ENCODE results near the gene PROM2. TPM values are rescaled to one million over a fixed set of nuclear protein-coding genes. Genes with fewer than 3 reads are reported as not detected.
"Not testable (repeated sequence)": the region's sequence is repeated elsewhere in the genome, so short reads cannot be mapped to it uniquely, and the experiment has no call there.

Gene PROM2
- not detected for polyA plus RNA-seq

GRCh38 chr2:95274291-95275150, at the start of gene PROM2:
PROM2 (plus strand) TSS chr2:95274449; CDS start chr2:95274586, 137 bp downstream.
- Mint-ChIP-seq H3K9me3 (peaks cover 0 to 2% (median 0%) of the 10 kb centered on the region in 6 donors), H3K27me3 (ENCODE audit: low read depth in 3 of 3) (no peaks in the 10 kb centered on the region), H3K27ac (no peak within 1 kb of the TSS), H3K4me3 (no peak within 1 kb of the TSS), H3K36me3 (no peaks in the 10 kb centered on the region), H3K4me1 (no peaks in the 10 kb centered on the region)
- DNase-seq: no peak

GRCh38 chr2:95225658-95226057, 48.6 kb upstream of the PROM2 start:
- peaks cover 23 to 70% (median 46%) of the 10 kb centered on the region in 6 donors for H3K9me3 Mint-ChIP-seq
- peaks cover 0 to 7% (median 1%) of the 10 kb centered on the region in 3 donors for H3K27me3 Mint-ChIP-seq (ENCODE audit: low read depth in 3 of 3)
- peaks cover 29 to 42% (median 33%) of the 10 kb centered on the region in 3 donors for H3K36me3 Mint-ChIP-seq
- H3K4me3 Mint-ChIP-seq: no peak overlapping the region
- no peaks in the 10 kb centered on the region for H3K4me1 Mint-ChIP-seq
- H3K27ac Mint-ChIP-seq: no peak overlapping the region
- no peak for DNase-seq

- H3K27ac Mint-ChIP-seq: no peak overlapping the region
- DNase-seq: no peak
- H3K27me3 Mint-ChIP-seq (ENCODE audit: low read depth in 3 of 3): peaks cover 0 to 2% (median 1%) of the 10 kb centered on the region in 3 donors
- H3K9me3 Mint-ChIP-seq: peaks cover 13 to 51% (median 24%) of the 10 kb centered on the region in 6 donors
- peaks cover 3 to 14% (median 6%) of the 10 kb centered on the region in 3 donors for H3K36me3 Mint-ChIP-seq
- H3K4me1 Mint-ChIP-seq: no peaks in the 10 kb centered on the region
- no peak overlapping the region for H3K4me3 Mint-ChIP-seq
Observed at GRCh38 chr2:95231723-95232122, 42.5 kb upstream of the PROM2 start.

- Mint-ChIP-seq H3K4me1 (no peaks in the 10 kb centered on the region), H3K4me3 (no peak overlapping the region), H3K9me3 (peaks cover 13 to 54% (median 24%) of the 10 kb centered on the region in 6 donors), H3K27ac (no peak overlapping the region), H3K36me3 (peaks cover 0 to 14% (median 6%) of the 10 kb centered on the region in 3 donors), H3K27me3 (ENCODE audit: low read depth in 3 of 3) (peaks cover 0 to 2% (median 1%) of the 10 kb centered on the region in 3 donors)
- DNase-seq: no peak
Observed at GRCh38 chr2:95232232-95232631, 42.0 kb upstream of the PROM2 start.

GRCh38 chr2:95234286-95234785, 39.9 kb upstream of the PROM2 start:
- Mint-ChIP-seq H3K9me3 (peaks cover 16 to 57% (median 29%) of the 10 kb centered on the region in 6 donors), H3K27me3 (ENCODE audit: low read depth in 3 of 3) (peaks cover 0 to 2% (median 2%) of the 10 kb centered on the region in 3 donors), H3K4me1 (no peaks in the 10 kb centered on the region), H3K27ac (no peak overlapping the region), H3K4me3 (no peak overlapping the region), H3K36me3 (peaks cover 0 to 12% (median 4%) of the 10 kb centered on the region in 3 donors)
- DNase-seq: no peak

- Mint-ChIP-seq H3K4me1 (no peaks in the 10 kb centered on the region), H3K9me3 (peaks cover 16 to 56% (median 29%) of the 10 kb centered on the region in 6 donors)
Observed at GRCh38 chr2:95234816-95235215, 39.4 kb upstream of the PROM2 start.

GRCh38 chr2:95238131-95238530, 36.1 kb upstream of the PROM2 start:
- peaks cover 2 to 4% (median 4%) of the 10 kb centered on the region in 3 donors for H3K27me3 Mint-ChIP-seq (ENCODE audit: low read depth in 3 of 3)
- no peaks in the 10 kb centered on the region for H3K4me1 Mint-ChIP-seq

More at GRCh38 chr2:95234816-95235215, 39.4 kb upstream of the PROM2 start:
- no peak overlapping the region for H3K4me3 Mint-ChIP-seq
- peaks cover 2% of the 10 kb centered on the region in 3 donors for H3K27me3 Mint-ChIP-seq (ENCODE audit: low read depth in 3 of 3)
- no peak overlapping the region for H3K27ac Mint-ChIP-seq
- DNase-seq: no peak
- peaks cover 0 to 12% (median 4%) of the 10 kb centered on the region in 3 donors for H3K36me3 Mint-ChIP-seq

GRCh38 chr2:95240091-95240490, 34.2 kb upstream of the PROM2 start:
- Mint-ChIP-seq H3K9me3 (peaks cover 20 to 67% (median 45%) of the 10 kb centered on the region in 6 donors), H3K4me1 (no peaks in the 10 kb centered on the region), H3K36me3 (peaks cover 7 to 13% (median 7%) of the 10 kb centered on the region in 3 donors), H3K27ac (no peak overlapping the region), H3K4me3 (no peak overlapping the region), H3K27me3 (ENCODE audit: low read depth in 3 of 3) (peaks cover 0 to 5% (median 4%) of the 10 kb centered on the region in 3 donors)
- DNase-seq: no peak

More at GRCh38 chr2:95238131-95238530, 36.1 kb upstream of the PROM2 start:
- Mint-ChIP-seq H3K9me3 (peaks cover 20 to 67% (median 39%) of the 10 kb centered on the region in 6 donors), H3K36me3 (peaks cover 0 to 16% (median 7%) of the 10 kb centered on the region in 3 donors), H3K27ac (no peak overlapping the region), H3K4me3 (no peak overlapping the region)
- no peak for DNase-seq

- Mint-ChIP-seq H3K36me3 (peaks cover 7 to 14% (median 7%) of the 10 kb centered on the region in 3 donors), H3K4me1 (no peaks in the 10 kb centered on the region), H3K9me3 (peaks cover 20 to 68% (median 47%) of the 10 kb centered on the region in 6 donors)
Observed at GRCh38 chr2:95240556-95240955, 33.7 kb upstream of the PROM2 start.

GRCh38 chr2:95242084-95242483, 32.2 kb upstream of the PROM2 start:
- peaks cover 7 to 16% (median 7%) of the 10 kb centered on the region in 3 donors for H3K36me3 Mint-ChIP-seq
- peaks cover 28 to 69% (median 49%) of the 10 kb centered on the region in 6 donors for H3K9me3 Mint-ChIP-seq
- not testable (repeated sequence) for H3K4me3 Mint-ChIP-seq; H3K27ac Mint-ChIP-seq; H3K27me3 Mint-ChIP-seq (ENCODE audit: low read depth in 3 of 3); H3K4me1 Mint-ChIP-seq; DNase-seq

More at GRCh38 chr2:95240556-95240955, 33.7 kb upstream of the PROM2 start:
- H3K27ac Mint-ChIP-seq: no peak overlapping the region
- H3K4me3 Mint-ChIP-seq: no peak overlapping the region
- DNase-seq: no peak
- peaks cover 0 to 5% (median 4%) of the 10 kb centered on the region in 3 donors for H3K27me3 Mint-ChIP-seq (ENCODE audit: low read depth in 3 of 3)

GRCh38 chr2:95258271-95258670, 16.0 kb upstream of the PROM2 start:
- Mint-ChIP-seq H3K36me3 (peaks cover 0 to 5% (median 4%) of the 10 kb centered on the region in 3 donors), H3K27me3 (ENCODE audit: low read depth in 3 of 3) (peaks cover 2 to 10% (median 2%) of the 10 kb centered on the region in 3 donors), H3K27ac (no peak overlapping the region), H3K9me3 (peaks cover 17 to 36% (median 28%) of the 10 kb centered on the region in 6 donors), H3K4me1 (no peaks in the 10 kb centered on the region), H3K4me3 (no peak overlapping the region)
- no peak for DNase-seq

GRCh38 chr2:95260028-95261023, 13.9 kb upstream of the PROM2 start:
- no peak for DNase-seq
- Mint-ChIP-seq H3K9me3 (peaks cover 13 to 28% (median 21%) of the 10 kb centered on the region in 6 donors), H3K27ac (no peak overlapping the region), H3K4me3 (no peak overlapping the region), H3K36me3 (peaks cover 0 to 5% (median 4%) of the 10 kb centered on the region in 3 donors), H3K4me1 (no peaks in the 10 kb centered on the region), H3K27me3 (ENCODE audit: low read depth in 3 of 3) (peaks cover 2 to 10% (median 3%) of the 10 kb centered on the region in 3 donors)

- Mint-ChIP-seq H3K36me3 (peaks cover 0 to 4% (median 2%) of the 10 kb centered on the region in 3 donors), H3K27me3 (ENCODE audit: low read depth in 3 of 3) (peaks cover 2 to 7% (median 5%) of the 10 kb centered on the region in 3 donors), H3K4me1 (no peaks in the 10 kb centered on the region), H3K4me3 (no peak overlapping the region), H3K9me3 (peaks cover 6 to 19% (median 12%) of the 10 kb centered on the region in 6 donors), H3K27ac (no peak overlapping the region)
- DNase-seq: no peak
Observed at GRCh38 chr2:95261602-95262001, 12.6 kb upstream of the PROM2 start.
